ENCODE results near the gene STPG2.
A peak's percentile ranks its signal among the peaks of the same experiment; 100 is the strongest.

STPG2 gene

GRCh38 chr4:98143001-98143899, at the start of gene STPG2:
Gene STPG2 (minus strand): TSS chr4:98143476.
- DNase-seq, result peak; percentile 95

GRCh38 chr4:98185279-98185678, 42.0 kb upstream of the STPG2 start:
- DNase-seq, result no peak

- peak; percentile 25 for DNase-seq
Measured at GRCh38 chr4:98181809-98182208, 38.5 kb upstream of the STPG2 start.

- DNase-seq, result no peak
Measured at GRCh38 chr4:98179951-98180350, 36.7 kb upstream of the STPG2 start.

- no peak for DNase-seq
Measured at GRCh38 chr4:98176531-98176930, 33.3 kb upstream of the STPG2 start.

- DNase-seq, result no peak
Measured at GRCh38 chr4:98170035-98170434, 26.8 kb upstream of the STPG2 start.

GRCh38 chr4:98166731-98167041, 23.4 kb upstream of the STPG2 start:
- DNase-seq, result no peak

- DNase-seq, result no peak
Measured at GRCh38 chr4:98166025-98166730, 22.9 kb upstream of the STPG2 start.

- no peak for DNase-seq
Measured at GRCh38 chr4:98162696-98163095, 19.4 kb upstream of the STPG2 start.

- DNase-seq, result no peak
Measured at GRCh38 chr4:98151145-98151924, 8.1 kb upstream of the STPG2 start.

- peak; percentile 13 for DNase-seq
Measured at GRCh38 chr4:98150092-98150761, 7.0 kb upstream of the STPG2 start.

- DNase-seq, result peak; percentile 84
Measured at GRCh38 chr4:98148856-98149255, 5.6 kb upstream of the STPG2 start.

GRCh38 chr4:98126141-98126540, 17.1 kb downstream of the STPG2 start:
- DNase-seq, result no peak

- DNase-seq, result no peak
Measured at GRCh38 chr4:98125585-98125984, 17.7 kb downstream of the STPG2 start.

GRCh38 chr4:98117363-98117762, 25.9 kb downstream of the STPG2 start:
- DNase-seq, result no peak

- peak; percentile 63 for DNase-seq
Measured at GRCh38 chr4:98113012-98113411, 30.3 kb downstream of the STPG2 start.

- DNase-seq, result no peak
Measured at GRCh38 chr4:98110929-98111328, 32.3 kb downstream of the STPG2 start.

- DNase-seq, result no peak
Measured at GRCh38 chr4:98110214-98110613, 33.1 kb downstream of the STPG2 start.

GRCh38 chr4:98102660-98103059, 40.6 kb downstream of the STPG2 start:
- DNase-seq, result no peak

GRCh38 chr4:98101988-98102387, 41.3 kb downstream of the STPG2 start:
- no peak for DNase-seq

GRCh38 chr4:98098764-98099163, 44.5 kb downstream of the STPG2 start:
- DNase-seq, result no peak

- no peak for DNase-seq
Measured at GRCh38 chr4:98094118-98094517, 49.2 kb downstream of the STPG2 start.

GRCh38 chr4:98093662-98094061, 49.6 kb downstream of the STPG2 start:
- no peak for DNase-seq
